VCaP (cell line): ENCODE results near the gene FAM47B.

Experiments
- H3K27ac ChIP-seq: fragments of 450-650 bp; 2 replicates; pipeline ENCODE4 v1.5.1; 2017
- CTCF ChIP-seq: fragments of 450-650 bp; conservative IDR thresholded peaks from 2 replicates; pipeline ENCODE4 v1.5.1; 2017; ENCODE audit warnings: mild to moderate bottlenecking, moderate library complexity

The FAM47B gene

DNA sequence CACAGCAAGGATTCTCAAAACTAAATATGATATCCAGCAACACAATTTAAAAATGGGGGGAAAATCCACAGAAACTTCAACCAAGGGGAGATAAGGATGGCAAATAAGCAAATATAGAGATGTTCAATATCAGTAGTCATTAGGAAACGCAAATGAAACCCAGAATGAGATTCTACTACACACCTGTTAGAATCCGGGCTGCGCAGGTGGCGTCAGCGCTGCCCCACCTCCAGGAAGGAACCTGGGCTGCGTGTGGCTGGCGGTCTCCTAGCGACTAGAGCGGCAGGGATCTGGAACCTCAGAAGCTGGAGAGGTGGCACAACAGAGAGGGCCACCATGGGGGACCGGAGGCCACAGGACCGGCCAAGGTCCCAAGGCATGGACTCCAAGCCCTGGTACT is at the start of gene FAM47B:
TSS of gene FAM47B (plus strand) at position 301 of the 400 bp plus-strand sequence. CDS start at position 337, 36 bp downstream.
- no peak for TF ChIP-seq CTCF
- H3K27ac ChIP-seq, result no peak within 1 kb of the TSS

DNA sequence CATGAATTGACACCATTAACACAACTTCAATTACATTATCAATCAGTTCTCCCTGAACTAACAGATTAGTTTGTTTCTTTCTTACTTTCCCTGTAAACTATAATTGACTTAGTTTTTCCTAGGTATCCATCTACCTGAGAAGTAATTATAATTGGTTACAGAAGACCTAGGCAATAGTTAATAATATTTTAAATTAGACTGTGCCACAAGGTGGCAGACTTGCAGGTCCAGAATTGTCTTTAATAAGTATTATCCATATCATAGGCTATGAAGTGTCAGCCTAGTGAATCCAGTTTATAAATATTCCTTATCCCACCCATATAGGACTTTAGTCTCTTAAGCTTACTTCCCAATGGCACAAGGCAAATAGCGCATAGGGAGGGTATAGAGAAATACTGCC is 48.9 kb upstream of the FAM47B start:
- TF ChIP-seq CTCF, result peak; percentile 69
- H3K27ac ChIP-seq, result no peak overlapping the region

- TF ChIP-seq CTCF, result no peak
- H3K27ac ChIP-seq, result no peak overlapping the region
Measured at GRCh38 chrX:34900691-34901090, 41.9 kb upstream of the FAM47B start.

- no peak overlapping the region for H3K27ac ChIP-seq
- no peak for TF ChIP-seq CTCF
Measured at GRCh38 chrX:34901761-34902160, 40.8 kb upstream of the FAM47B start.

DNA sequence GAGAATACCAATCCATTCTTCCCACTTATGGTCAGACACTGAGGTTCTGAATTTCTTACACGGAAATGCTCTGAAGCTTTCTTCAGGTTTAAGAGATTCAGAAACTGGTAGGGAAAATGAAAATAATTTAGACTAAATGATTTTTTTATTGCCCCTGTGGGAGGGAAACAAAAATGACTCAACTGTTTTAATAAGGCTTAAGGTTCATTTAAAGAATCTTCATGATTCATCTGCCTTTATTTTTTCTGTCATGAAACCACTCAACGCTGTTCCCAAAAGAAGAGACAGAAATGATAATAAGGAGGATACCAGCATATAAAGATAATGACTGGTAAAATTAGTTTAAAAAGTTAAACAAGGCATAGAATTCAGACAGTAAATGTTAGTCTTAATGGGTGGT is 39.3 kb upstream of the FAM47B start:
- no peak overlapping the region for H3K27ac ChIP-seq
- TF ChIP-seq CTCF, result no peak

DNA sequence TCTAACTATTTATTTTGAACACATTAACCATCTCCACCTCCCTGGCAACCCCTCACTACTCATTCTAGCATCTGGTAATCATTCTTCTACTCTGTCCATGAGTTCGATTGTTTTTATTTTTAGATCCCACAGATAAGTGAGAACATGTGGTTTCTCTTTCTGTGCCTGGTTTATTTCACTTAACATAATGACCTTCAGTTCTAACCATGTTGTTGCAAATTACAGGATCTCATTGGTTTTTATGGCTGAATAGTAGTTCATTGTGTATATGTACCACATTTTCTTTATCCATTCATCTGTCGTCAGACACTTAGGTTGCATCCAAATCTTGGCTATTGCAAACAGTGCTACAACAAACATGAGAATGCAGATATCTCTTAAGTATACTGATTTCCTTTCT is 33.4 kb upstream of the FAM47B start:
- no peak for TF ChIP-seq CTCF
- no peak overlapping the region for H3K27ac ChIP-seq

GRCh38 chrX:34915463-34916225 is 27.0 kb upstream of the FAM47B start:
- no peak for TF ChIP-seq CTCF
- no peak overlapping the region for H3K27ac ChIP-seq
